ENCODE measurements around the gene RNASEH1. TPM values are rescaled to one million over a fixed set of nuclear protein-coding genes. Genes with fewer than 3 reads are reported as not detected.

Gene RNASEH1
- total and polyA plus RNA-seq, 2 of the 13 experiments (the other 11 are each of a cell fraction or from before 2014, with no cell fraction given): 14.5 to 57.4 TPM

DNA sequence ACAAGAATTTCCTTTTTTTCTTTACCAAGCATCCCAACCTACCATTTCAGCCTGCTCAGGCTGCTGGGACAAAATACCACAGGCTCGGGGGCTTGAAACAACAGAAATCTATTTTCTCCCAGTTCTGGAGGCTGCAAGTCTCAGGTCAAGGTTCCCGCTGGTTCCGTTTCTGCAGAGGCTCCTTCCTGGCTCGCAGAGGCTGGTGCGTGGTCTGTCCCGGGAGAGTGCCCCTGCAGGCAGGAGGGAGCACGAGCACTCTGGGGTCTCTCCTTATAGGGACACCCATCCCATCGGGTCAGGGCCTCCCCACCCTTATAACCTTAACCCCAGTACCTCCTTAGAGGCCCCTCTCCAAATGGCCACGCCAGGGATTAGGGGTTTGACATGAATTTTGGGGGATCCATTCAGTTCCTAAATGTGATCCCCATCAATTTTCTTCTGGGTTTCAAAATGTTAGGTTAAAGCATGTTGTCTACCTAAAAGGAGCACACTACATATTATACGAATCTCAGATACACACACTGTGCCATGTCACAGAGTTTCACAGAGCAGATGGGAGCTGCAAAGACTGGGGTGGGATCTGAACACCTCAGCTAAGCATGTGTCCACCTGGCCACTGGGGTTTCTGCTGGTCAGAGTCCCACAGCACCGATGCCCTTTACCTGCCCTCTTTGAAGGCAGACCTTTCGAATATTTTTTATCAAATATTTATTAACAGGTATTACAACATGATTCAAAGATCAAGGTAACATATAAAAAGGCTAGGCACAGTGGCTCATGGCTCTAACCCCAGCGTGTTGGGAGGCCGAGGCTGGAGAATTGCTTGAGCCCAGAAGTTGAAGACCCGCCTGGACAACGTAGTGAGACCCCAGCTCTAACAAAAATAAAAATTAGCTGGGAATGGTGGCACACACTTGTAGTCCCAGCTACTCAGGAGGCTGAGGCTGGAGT is 21.2 kb downstream of the RNASEH1 start (continued):
- TF ChIP-seq, protein P1, sequence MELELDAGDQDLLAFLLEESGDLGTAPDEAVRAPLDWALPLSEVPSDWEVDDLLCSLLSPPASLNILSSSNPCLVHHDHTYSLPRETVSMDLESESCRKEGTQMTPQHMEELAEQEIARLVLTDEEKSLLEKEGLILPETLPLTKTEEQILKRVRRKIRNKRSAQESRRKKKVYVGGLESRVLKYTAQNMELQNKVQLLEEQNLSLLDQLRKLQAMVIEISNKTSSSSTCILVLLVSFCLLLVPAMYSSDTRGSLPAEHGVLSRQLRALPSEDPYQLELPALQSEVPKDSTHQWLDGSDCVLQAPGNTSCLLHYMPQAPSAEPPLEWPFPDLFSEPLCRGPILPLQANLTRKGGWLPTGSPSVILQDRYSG (CRISPR knock-in tag; IDR thresholded peaks at IDR 0.05): 0 out of 2 replicates have a peak, but pooled peaks have one; percentile 82
- no peak for TF ChIP-seq REXO4 (CRISPR knock-in tag; IDR thresholded peaks at IDR 0.05; ENCODE audit: borderline replicate concordance)
- TF ChIP-seq, protein P2, sequence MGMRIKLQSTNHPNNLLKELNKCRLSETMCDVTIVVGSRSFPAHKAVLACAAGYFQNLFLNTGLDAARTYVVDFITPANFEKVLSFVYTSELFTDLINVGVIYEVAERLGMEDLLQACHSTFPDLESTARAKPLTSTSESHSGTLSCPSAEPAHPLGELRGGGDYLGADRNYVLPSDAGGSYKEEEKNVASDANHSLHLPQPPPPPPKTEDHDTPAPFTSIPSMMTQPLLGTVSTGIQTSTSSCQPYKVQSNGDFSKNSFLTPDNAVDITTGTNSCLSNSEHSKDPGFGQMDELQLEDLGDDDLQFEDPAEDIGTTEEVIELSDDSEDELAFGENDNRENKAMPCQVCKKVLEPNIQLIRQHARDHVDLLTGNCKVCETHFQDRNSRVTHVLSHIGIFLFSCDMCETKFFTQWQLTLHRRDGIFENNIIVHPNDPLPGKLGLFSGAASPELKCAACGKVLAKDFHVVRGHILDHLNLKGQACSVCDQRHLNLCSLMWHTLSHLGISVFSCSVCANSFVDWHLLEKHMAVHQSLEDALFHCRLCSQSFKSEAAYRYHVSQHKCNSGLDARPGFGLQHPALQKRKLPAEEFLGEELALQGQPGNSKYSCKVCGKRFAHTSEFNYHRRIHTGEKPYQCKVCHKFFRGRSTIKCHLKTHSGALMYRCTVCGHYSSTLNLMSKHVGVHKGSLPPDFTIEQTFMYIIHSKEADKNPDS (CRISPR knock-in tag; IDR thresholded peaks at IDR 0.05): 0 out of 2 replicates have a peak, but pooled peaks have one; percentile 4
- peak; percentile 43; the same call in 1 of the 2 replicates for TF ChIP-seq ETV5 (CRISPR knock-in tag; IDR thresholded peaks at IDR 0.05; ENCODE audit: borderline replicate concordance)
- no peak for TF ChIP-seq FOXC1 (CRISPR knock-in tag; IDR thresholded peaks at IDR 0.05; ENCODE audit: borderline replicate concordance)
- TF ChIP-seq ZNF619 (CRISPR knock-in tag; IDR thresholded peaks at IDR 0.05): peak; percentile 74; the same call in 1 of the 2 replicates
- TF ChIP-seq, protein P3, sequence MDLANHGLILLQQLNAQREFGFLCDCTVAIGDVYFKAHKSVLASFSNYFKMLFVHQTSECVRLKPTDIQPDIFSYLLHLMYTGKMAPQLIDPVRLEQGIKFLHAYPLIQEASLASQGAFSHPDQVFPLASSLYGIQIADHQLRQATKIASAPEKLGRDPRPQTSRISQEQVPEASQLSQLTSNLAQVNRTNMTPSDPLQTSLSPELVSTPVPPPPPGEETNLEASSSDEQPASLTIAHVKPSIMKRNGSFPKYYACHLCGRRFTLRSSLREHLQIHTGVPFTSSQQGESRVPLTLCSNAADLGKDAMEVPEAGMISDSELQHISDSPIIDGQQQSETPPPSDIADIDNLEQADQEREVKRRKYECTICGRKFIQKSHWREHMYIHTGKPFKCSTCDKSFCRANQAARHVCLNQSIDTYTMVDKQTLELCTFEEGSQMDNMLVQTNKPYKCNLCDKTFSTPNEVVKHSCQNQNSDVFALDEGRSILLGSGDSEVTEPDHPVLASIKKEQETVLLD (CRISPR knock-in tag; IDR thresholded peaks at IDR 0.05; ENCODE audit: low read depth): no peak
- 0 out of 2 replicates have a peak, but pooled peaks have one; percentile 23 for TF ChIP-seq SALL1 (CRISPR knock-in tag; IDR thresholded peaks at IDR 0.05)
- peak; percentile 50 for TF ChIP-seq GABPA (IDR thresholded peaks at IDR 0.05; ENCODE audit: low read depth, low read length)
- peak; percentile 75 for TF ChIP-seq GABPA (CRISPR knock-in tag; IDR thresholded peaks at IDR 0.05; ENCODE audit: low read depth)
- 0 out of 2 replicates have a peak, but pooled peaks have one; percentile 9 for TF ChIP-seq CCDC6 (CRISPR knock-in tag; IDR thresholded peaks at IDR 0.05)
- TF ChIP-seq, protein P4, sequence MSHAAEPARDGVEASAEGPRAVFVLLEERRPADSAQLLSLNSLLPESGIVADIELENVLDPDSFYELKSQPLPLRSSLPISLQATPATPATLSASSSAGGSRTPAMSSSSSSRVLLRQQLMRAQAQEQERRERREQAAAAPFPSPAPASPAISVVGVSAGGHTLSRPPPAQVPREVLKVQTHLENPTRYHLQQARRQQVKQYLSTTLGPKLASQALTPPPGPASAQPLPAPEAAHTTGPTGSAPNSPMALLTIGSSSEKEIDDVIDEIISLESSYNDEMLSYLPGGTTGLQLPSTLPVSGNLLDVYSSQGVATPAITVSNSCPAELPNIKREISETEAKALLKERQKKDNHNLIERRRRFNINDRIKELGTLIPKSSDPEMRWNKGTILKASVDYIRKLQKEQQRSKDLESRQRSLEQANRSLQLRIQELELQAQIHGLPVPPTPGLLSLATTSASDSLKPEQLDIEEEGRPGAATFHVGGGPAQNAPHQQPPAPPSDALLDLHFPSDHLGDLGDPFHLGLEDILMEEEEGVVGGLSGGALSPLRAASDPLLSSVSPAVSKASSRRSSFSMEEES (CRISPR knock-in tag; IDR thresholded peaks at IDR 0.05): peak; percentile 27; the same call in 1 of the 2 replicates
- peak; percentile 64; the same call in 1 of the 2 replicates for TF ChIP-seq ZBTB7A (CRISPR knock-in tag; IDR thresholded peaks at IDR 0.05)
- TF ChIP-seq, protein P5, sequence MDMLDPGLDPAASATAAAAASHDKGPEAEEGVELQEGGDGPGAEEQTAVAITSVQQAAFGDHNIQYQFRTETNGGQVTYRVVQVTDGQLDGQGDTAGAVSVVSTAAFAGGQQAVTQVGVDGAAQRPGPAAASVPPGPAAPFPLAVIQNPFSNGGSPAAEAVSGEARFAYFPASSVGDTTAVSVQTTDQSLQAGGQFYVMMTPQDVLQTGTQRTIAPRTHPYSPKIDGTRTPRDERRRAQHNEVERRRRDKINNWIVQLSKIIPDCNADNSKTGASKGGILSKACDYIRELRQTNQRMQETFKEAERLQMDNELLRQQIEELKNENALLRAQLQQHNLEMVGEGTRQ (IDR thresholded peaks at IDR 0.05; ENCODE audit: low read depth, low read length): no peak
- TF ChIP-seq, protein P5 (CRISPR knock-in tag; IDR thresholded peaks at IDR 0.05; ENCODE audit: borderline replicate concordance): no peak
- TF ChIP-seq SPEN (CRISPR knock-in tag; IDR thresholded peaks at IDR 0.05; ENCODE audit: low read depth): no peak; the same call in 1 of the 2 replicates
- peak; percentile 66; the same call in 1 of the 2 replicates for TF ChIP-seq NR2C2 (CRISPR knock-in tag; IDR thresholded peaks at IDR 0.05; ENCODE audit: borderline replicate concordance)
- TF ChIP-seq ZNF556 (CRISPR knock-in tag; IDR thresholded peaks at IDR 0.05; ENCODE audit: borderline replicate concordance): no peak; the same call in 1 of the 2 replicates

Measured in HepG2 (cell line).